ENCODE data around the gene TCF3.
"Not testable (repeated sequence)": the region's sequence is repeated elsewhere in the genome, so short reads cannot be mapped to it uniquely, and the experiment has no call there.

The TCF3 gene

DNA sequence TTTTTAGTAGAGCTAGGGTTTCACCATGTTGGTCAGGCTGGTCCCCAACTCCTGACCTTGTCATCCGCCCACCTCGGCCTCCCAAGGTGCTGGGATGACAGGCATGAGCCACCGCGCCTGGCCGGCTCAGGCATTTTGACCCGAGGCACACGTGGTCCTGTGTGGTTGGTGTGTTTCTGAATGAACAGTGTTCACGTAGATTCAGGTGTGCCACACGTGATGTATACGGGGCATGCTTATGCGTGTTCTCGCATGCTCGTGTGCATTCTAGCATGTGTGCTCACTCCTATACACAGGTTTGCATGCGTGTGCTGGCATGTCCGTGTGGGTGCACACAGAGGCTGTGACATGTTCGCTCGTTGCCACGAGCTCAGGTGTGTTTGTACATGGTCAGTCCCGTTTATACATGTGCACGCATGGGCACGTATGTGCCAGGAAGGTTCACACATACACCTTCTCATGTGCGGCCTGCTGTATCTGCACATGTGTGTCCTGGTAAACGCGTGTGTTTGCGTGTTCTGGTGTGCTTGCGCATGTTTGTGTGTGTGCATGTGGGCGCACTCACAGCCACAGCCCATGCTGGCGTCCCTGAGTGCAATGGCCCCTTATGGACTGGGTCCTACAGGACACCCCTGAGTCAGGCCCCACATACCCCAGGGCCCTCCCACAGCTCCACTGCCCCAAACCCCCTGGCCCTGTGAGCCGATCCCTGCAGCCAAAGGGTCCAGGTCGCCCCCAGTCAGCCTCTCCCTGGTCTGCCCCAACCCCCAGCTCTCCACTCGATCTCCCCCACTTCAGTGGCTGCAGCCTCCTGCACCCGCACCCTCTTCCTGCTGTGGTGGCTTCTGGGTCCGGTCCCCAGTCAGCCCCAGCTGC, 20.6 kb upstream of the TCF3 start:
- no peak for DNase-seq

DNA sequence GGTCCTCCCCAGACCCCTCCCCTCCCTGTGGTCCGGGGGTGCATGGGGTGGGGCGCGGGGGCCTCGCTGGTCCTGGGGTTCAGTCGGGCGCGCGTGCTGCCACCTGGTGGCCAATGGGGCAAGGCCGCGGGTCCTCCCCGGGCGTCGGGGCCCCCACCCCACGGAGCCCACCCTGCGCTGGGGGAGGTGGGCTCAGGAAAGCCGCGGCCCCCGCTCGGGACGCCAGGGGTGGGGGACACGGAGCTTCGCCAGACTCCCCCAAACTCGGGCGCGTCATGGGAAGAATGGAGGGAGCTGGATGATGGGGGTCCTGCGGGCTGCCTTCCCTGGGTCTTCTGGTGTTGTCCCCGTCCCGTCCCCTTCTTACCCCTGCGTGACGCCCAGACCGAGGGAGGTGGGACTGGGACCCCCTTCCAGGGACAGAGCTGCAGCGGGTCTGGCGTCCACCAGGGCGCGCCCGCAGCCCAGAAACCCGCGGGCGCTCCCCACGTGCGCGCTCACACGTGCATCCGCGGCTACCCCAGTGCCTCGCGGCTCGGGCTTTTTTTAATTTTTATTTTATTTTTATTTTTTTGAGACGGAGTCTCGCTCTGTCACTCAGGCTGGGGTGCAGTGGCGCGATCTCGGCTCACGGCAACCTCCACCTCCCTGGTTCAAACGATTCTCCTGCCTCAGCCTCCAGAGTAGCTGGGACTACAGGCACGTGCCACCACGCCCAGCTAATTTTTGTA, 19.8 kb upstream of the TCF3 start:
- no peak for DNase-seq

DNA sequence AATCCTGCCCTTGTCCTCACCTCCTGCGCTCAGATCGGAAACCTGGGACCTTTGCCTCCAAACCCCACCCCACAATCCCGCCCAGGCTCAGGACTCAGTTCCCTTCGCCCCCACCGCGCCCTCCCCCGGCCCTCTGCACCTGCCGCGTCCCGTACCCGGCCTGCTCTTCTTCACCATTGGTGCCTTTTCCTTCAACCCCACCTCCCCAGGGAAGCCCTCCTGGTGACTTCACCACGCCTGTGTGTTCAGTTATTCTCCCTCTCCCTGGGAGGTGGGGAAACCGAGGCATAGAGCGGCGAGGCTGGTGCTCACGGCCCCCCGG, 19.3 kb upstream of the TCF3 start:
- no peak for DNase-seq

DNA sequence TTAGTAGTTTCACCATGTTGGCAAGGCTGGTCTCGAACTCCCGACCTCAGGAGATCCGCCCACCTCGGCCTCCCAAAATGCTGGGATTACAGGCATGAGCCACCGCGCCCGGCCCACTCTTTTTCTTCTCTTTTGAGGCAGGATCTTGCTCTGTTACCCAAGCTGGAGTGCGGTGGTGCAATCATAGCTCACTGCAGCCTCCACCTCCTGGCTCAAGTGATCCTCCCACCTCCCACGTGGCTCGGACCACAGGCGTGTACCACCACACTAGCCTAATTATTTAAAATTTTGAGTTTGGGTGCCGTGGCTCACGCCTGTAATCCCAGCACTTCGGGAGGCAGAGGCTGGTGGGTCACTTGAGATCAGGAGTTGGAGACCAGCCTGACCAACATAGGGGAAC, 18.3 kb upstream of the TCF3 start:
- not testable (repeated sequence) for DNase-seq

DNA sequence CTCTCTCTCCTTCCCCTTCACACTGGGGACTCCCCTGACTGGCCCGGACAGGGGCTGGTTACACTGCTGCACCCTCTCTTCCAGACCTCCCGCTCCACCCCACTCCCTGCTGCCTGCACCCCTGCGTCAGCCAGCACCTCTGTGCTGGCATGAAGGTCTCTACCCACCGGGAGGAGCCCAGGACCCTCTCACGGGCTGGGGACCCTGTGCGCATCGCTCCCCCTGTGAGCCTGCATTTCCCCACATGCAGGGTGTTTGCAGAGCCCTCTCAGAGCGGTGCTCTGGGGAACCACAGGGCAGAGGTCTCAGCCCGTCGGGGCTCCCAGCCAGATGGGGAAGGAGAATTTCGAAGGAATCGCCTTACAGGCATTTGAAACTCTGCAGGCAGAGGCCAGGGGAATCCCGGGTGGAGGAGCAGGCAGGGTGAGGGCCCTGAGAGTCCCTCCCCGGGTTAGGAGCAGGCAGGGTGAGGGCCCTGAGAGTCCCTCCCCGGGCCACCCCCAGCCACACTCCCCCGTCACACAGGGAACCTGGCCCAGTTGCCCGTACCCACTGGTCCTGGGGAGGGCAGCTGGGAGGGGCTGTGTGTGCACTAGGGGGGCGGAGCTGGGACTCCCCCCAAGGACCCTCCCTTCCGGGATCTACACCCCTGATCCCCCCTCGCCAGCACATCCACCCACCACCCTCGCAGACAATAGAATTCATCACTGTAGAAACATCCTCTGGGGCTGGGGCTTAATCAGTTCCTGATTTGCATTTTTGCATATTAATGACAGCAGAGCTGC, 16.3 kb upstream of the TCF3 start:
- DNase-seq, result no peak

DNA sequence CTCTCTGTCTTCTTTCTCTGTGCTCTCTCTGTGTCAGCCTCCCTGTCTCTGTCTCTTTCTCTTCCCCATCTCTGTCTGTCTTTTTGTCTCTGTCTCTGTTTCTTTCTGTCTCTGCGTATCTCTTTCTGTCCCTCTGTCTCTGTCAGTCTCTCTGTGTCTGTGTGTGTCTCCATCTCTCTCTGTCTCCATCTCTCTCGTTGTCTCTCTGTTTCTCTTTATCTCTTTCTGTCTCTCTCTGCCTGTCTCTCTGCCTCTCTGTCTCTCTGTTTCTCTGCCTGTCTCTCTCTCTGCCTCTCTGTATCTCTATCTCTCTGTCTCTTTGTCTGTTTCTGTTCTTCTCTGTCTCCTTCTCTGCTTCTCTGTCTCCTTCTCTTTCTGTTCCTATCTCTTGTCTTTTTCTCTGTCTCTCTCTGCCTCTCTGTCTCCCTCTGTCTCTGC, 15.7 kb upstream of the TCF3 start:
- DNase-seq, result no peak

DNA sequence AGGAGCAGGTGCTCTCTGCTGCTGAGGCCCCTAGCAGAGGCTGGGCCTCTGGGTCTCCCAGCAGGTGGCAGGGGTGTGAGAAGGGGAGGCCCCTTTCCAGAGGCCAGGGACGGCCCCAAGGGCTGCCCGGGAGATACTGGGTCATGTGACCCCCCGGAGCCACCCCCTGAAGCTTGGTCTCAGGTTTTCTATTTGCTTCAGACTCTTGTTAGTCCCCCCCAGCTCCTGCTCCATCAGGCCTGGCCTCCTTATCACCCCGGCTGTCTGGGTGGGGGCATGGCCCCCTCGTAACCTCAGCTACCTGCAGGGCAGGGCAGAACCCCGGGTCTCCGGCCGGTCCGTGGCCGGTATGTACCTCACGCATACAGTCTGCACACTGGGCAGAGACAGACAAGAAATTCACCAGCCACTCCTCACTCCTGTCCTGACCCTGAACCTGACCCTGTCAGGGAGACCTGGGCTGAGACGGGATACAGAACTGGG, 13.2 kb upstream of the TCF3 start:
- DNase-seq, result no peak

DNA sequence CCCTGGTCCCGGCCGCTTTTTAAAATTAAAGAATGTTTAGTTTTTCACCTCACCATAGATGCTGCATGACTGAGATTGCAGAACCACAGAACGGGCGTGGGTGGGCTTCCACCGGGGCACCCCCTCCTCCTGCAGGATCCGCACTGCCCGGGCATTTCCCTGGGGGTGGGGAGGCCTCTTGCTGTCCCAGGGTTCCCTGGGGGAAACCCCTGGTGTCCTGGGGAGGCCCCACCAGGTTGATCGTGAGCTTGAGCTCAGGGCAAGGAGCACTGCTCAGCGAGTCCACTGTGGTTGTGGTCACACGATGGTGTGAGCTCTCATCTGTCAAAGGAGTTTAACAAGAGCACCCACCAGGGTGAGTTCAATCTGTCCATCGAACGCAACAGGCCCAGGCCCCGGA, 11.4 kb upstream of the TCF3 start:
- no peak for DNase-seq

DNA sequence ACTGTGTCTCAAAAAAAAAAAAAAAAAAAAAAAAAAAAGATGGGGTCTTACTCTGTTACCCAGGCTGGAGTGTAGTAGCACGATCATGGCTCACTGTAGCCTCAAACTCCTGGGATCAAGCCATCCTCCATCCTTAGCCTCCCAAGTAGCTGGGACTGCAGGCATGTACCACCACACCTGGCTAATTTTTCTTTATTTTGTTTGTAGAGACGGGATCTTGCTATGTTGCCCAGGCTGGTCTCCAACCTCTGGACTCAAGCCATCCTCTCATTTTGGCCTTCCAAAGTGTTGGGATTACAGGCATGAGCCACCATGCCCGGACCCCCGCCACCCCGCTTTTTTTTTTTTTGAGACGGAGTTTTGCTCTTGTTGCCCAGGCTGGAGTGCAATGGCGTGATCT, 10.8 kb upstream of the TCF3 start:
- DNase-seq, result not testable (repeated sequence)

DNA sequence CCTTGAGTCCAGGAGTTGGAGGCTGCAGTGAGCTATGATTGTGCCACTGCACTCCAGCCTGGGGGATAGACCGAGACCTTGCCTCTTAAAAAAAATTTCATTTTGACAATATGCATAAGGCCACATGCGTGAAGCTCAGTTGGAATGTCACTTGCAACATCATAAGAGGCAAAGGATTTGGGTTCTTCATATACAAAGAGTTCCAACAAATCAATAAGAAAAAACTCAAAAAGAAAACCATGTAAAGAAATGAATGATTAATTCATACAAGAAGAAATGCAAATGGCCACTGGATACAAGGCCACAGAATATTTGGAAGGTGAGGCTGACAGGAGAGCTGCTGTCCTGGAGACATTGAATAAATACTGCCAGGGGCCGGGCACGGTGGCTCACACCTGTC, 9.6 kb upstream of the TCF3 start:
- DNase-seq, result no peak

DNA sequence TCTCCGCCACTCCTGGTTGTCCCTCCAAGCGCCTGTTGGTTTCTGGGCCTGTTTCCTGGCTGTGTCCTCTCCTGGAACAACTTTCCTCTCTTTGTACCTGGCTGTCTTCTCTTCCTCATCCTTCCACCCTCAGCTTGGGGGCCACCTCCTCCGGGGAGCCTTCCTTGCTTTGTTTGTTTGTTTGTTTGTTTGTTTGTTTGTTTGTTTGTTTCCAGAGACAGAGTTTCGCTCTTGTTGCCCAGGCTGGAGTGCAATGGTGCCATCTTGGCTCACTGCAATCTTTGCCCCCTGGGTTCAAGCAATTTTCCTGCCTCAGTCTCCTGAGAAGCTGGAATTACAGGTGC, 6.6 kb upstream of the TCF3 start:
- no peak for DNase-seq

DNA sequence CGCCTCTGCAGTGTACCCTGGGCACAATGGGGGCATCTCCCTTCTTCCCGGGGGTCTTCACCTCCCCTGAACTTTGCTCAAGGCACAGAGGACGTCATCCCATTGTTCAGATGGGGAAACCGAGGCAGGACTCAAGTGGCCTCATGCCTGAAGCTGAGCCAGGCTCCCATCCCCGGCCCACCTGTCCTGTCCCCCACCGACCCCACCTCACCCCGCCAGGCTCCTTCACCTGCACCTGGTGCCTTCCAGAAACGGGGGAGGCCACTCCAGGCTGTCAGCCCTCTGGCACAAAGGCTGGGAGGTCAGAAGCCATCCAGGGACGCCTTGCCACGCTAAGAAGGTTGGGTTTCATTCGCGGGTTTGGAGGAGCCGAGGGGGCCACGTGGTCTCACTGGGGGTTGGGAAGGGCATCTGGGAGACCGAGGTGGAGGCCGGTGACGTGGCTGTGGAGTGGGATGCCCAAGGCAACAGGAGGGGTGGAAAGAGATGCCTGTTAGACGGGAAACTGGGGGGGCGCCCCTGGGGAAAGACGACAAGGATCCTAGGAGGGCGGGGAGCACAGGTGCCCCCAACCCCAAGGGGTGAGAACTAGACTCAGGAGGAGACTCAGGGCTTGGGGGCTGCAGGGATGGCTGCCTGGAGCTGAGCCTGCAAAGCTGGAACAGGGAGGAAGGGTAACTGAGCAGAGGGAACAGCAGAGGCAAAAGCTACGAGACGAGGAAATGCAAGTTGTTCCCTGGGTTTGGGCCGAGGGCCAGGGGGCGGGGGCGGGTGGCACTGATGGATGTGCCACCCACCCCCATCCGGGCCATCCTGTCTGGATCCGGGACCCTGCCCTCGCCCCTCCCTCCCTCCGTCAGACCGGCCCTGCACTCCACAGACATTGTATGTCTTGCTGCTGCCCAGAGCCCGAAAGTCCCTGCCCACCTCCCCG, 6.0 kb upstream of the TCF3 start:
- DNase-seq, result no peak

DNA sequence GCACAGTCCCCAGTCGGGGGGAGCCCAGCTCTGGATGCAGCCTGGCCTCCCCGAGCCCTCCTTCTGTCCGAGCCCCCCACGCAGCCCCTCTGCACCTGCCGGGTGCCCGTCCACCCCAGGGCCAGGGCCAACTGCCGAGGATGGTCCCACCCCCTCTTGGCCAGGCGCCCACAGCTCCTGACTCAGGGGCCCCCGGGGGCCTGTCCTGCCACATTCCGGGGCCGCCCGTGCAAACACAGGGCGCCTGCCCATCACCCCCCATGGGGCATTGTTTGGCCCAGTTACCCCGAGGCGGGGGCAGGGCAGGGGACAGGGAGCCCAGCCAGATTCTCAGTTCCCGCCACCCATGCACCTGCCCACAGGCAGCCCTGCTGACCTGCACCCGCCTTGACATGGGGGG, 5.3 kb upstream of the TCF3 start:
- DNase-seq, result no peak

DNA sequence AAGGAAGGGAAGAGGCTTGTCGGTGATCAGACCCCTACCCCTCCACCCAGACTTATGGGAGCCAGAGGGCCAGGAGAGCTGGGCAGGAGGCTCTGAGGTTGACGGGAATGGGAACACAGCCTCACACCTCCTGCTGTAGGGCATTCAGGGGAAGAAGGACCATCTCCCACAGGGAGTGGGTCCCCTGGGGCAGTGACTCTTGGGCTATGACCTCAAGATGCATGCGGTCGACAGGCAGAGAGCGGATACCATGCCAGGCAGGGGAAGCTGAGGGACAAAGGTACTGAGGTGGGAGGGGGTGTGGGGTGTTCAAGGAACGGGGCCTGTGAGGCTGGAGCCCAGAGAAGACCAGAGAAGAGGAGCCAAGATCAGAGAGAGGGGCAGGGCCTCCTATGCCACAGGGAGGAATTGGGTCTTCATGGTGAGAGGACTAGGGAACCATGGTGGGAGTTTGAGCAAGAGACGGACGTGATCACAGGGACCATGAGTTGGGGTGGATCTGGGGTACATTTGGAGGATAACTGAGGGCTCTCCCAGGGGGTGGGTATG, 4.6 kb upstream of the TCF3 start:
- DNase-seq, result no peak

DNA sequence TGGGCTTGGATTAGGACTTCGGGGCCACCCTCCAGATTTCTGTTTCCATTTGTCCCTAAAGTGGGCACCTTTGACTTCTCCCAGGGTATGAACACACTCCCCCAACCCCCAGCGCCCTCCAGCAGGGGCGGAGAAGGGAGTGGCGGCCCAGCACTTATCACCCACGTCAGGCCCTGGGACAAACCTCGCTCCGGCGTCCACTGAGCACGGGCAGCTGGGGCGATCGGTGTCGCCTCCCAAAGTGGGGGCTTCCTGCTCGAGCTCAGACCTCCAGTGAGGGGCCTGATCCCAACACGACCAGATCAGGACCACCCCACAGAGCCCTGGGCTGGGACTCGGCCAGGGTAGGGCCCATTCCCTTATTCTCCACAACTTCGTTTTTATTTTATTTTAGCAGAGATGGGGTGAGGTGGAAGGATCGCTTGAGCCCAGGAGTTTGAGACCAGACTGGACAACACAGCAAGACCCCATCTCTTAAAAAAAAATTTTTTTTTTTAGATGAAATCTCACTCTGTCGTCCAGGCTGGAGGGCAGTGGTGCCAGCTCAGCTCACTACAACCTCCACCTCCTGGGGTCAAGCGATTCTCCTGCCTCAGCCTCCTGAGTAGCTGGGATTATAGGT, 3.7 kb upstream of the TCF3 start:
- no peak for DNase-seq

DNA sequence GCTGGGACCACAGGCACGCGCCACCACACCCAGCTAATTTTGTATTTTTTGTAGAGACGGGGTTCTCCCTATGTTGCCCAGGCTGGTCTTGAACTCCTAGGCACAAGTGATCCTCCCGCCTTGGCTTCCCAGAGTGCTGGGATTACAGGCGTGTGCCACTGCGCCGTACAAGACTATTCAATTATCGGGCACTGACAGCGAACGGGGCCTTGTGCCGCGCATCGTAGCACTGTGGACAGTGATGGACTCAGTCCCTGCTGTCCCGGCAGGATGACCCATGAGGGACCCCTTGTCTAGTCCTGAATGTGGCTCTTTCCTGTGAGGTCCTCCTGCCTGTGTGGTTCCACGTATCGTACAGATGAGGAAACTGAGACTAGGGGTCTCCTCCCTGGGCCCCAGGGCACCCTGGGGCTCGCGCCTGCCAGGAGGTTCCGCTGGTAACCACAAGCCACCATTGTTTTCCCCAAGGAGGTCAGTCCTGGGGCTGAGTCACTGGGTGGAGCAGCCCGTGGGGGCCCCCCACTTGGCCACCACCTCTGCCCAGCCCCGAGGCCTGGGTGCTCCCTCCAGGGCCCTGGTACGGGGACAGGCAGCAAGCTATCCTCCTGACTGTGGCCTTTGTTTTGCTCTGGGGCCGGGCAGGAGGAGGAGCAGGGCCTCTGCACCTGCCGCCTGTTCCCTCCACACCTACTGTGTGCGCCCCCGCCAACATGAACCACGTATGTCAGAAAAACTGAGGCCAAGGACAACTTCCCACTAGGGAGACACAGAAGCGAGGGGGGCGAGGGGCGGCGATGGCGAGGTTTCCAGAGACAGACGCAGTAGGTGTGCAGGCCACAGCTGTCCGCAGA, 2.9 kb upstream of the TCF3 start:
- DNase-seq, result no peak

DNA sequence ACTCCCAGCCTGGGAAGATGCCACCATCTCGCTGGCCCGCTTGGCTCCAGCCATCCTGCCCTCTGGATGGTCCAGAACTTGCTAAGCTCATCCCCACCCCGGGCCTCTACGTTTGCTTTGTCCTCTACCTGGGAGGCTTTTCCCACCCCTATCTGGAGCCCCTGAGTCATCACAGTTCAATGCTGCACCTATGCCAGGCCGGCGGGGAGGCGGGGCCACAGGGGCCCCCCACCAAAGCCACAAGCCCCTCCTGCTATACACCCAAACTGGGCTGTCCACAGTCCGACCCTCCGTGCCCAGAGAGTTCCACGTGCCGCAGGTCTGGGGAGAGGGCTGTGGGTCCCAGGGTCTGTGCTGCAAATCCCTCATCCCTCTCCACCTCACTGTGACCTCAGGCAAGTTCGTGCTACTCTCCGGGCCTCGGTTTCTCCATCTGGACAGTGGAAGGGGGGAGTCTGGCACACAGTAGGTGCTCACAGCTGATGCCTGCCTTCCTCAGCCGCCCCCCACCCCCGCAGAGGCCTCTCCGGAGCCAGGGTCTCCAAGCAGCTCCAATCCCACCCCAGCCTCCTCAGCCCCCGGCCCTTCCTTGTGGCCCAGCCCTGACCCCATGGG, 1.9 kb upstream of the TCF3 start:
- no peak for DNase-seq

DNA sequence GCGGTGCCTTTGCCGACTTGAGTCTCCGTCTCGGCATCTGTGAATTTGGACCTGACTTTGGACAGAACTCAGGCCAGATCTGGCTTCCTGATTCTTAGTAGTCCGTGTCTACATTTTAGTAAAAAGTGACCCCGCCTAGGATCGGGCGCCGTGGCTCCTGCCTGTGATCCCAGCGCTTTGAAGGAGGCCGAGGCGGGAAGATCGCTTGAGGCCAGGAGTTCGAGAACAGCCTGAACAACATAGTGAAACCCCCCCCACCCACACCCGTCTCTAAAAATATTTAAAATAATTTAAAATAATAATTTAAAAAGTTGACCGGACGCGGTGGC, 849 bp upstream of the TCF3 start:
- DNase-seq, result no peak

DNA sequence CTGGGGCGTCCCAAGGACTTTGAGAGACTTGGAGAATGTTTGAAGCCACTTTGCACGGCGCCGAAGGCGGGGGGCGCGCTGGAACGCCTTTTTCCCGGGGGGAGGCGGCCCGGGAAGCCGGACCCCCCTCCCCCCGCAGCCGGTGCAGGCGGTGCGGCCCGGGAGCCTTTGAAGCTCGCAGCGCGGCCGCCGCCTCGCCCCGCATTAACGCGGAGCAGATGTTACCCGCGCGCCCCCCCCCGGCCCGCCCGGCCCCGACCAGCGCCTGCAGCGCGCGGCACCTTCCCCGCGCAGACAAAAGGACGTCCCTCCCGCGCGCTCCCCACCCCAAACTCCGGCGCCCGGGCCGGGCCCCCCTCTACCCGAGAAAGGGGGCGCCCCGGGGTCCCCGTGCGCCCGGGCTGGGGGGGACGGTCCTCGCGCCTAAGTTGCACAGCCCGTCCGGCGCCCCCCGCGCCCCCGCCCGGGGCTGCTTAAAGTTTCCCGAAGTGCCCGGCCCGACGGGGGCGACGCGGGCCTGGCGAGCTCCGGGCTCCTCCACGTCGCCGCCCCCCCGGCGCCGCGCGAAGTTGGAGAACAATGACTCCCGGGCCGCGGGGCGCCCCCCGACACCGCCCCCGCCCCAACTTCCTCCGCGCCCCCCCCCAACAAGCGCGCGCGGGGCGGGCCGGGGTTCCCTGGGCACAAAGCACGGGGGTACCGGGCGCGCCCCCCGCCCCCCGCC, 685 bp downstream of the TCF3 start:
- no peak for DNase-seq

Data from GF-D8 (cell line).